ENCODE measurements around the gene PACSIN1. TPM values are rescaled to one million over a fixed set of nuclear protein-coding genes. Genes with fewer than 3 reads are reported as not detected.
A peak's percentile ranks its signal among the peaks of the same experiment; 100 is the strongest.

Gene PACSIN1
- polyA plus RNA-seq, 12 donors = 0.43 to 3.0 (median 1.2) TPM; not detected in 2

DNA sequence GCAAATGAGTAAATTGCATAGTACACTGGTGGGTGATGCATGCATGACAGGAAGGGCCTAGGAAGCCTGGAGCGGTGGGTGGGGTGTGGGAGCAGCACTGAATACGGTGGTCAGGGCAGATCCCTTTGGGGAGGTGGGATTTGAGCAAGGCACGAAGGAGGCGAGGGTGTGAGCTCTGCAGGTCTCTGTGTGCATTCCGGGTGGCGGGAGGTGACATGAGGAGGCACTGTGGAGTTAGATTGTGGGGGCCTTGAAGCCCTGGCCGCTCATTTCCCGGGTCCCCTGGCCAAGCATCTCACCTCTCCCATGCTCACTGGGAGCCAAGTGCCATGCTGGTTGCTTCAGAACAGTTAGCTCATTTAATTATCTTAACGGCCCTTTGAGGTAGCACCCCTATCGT is 96.5 kb downstream of the PACSIN1 start:
- DNase-seq = no peak

DNA sequence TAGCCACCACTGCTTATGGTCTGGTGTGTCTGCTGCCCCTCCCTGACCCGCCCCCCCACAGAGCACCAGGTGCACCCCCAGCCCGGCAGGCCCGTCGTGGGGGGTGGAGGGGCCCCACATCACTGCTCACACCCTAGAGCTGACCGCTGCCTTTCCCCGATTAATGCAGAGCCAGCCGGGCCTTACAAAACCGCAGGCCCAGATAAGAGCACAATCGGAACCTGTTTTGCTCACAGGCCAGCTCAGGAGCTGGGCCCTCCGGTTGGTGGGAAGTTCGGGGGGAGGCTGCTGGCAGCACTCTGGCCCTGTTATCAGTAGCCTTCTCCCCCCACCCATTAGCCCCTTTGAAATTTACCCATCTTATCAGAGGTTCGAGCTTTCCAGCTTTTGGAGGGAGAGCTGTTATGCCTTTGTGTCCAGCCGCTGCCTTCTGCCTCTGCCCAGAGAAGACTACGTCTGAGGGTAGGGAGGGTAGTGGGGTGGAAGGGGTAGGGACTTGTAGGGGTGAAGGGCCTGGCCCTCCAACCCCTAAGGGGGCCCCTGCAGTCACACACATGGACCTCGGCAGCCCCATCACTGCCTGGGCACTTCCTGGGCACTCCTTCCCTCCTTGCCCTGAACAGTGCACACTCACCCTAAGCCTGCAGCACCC is 97.1 kb downstream of the PACSIN1 start:
- DNase-seq = no peak

DNA sequence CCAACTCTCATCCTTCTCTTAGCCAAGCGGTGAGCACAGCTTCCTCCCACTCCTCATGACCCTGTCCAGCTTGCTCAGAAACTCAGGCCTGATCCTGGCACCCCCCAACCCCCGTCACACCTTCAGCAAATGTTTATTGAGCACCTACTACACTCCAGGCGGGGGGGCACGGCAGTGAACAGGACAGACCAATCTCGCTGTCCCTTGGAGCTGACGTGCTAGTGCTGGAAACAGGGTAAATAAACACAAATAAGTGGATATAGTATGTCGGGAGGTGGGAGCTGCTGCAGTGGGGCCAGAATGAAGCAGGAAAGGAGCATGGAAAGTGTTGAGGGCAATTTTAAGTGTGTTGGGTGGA is 97.6 kb downstream of the PACSIN1 start:
- no peak for DNase-seq

GRCh38 chr6:34564181-34564580 is 98.3 kb downstream of the PACSIN1 start:
- no peak for DNase-seq

GRCh38 chr6:34565722-34566137 is 99.9 kb downstream of the PACSIN1 start:
- DNase-seq = no peak

DNA sequence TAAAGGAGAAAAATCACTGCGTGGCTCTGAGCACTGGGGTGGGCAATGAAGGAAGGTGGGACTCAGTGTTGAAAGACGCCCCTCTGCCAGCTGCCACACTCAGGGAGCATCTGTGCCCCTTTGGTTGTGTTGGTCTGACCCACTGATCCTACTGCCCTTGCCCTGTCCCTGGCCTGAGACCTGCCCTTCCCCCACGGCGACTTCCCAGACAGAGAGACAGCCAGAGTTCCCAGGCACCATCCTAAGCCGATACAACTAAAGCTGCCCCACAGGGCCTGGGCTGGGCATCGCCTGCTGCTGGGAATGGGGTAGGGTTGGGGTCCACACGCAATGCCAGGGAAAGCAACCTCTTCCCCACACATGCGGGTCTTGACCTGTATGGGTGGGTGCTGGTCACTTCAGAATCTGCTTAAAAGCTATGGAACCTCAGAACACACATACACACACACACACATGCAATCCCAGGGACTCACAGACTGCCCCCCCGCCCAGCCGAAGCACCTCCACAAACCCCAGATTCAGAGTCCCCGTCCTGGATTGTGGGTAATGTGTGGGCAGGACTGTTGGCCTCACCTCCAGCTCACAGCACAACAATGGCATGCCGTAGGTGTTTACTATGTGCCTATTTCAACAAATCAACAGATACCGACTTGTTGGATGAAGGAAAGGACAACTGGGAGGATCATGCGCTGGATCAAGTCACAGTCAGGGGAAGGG is 101.1 kb downstream of the PACSIN1 start:
- DNase-seq = no peak

DNA sequence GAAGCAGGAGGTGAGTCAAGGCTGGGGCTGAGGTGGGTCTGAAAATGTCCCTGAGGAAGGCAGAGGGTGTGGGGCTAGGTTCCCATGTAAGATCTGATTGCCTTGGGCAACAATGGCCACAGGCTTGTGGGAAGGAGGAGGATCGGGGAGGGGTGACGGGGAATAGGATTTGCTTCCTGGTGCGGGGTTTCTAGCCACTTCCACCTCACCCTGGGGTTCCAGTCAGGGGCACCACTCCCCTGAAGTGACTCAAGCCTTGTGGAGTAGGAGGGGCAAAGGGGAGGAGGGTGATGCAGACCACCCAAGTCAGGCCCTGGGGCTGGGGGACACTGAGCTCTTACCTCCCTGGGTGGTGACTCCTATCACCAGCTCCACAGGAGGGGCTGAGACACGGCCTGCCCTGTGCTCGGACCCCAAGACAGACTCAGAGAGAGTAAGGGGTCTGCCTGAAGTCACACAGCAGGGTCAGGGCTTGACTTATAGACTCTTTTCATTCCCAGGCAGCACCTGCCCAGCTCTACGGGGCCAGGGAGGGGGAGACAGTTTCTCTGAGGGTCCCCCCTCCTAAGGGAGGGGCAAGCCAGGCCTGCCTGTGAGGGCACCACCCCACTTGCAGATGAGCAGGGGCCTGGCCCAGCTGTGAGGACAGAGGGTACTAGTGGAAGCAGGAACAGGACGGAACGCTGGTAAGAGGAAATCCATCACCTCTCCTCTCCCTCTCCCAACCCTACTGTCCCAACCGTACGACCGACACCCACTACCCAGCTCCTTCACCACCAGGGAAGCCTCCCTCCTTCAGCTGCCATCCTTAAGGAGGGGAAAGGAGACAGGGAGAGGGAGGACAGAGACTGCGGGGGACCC is 102.7 kb downstream of the PACSIN1 start:
- DNase-seq = no peak

DNA sequence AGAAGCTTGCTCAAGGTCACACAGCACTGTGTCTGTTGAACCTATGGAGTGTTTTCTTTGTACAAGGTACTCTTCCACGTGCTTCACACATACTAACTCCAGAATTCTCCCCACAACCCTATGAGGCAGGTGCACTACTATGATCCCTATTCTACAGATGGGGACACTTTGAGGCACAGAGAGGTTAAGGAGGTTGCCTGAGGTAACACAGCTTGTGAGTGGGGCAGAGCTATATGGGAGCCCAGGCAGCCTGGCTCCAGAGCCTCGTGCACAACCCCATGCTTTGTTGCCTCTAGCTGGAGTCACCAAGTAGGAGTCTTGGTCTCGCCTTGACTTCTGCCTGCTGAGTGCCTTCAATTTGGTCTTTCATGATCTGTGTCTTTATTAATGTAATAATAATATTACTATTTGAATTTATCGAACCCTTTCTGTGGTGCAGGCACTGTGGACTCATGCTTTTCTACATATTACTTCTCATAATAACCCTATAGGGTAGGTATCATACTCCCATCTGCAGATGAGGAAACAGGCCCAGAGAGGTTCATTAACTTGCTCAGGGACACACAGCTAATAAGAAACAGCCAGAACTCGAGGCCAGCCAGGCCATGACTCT is 103.6 kb downstream of the PACSIN1 start:
- no peak for DNase-seq

DNA sequence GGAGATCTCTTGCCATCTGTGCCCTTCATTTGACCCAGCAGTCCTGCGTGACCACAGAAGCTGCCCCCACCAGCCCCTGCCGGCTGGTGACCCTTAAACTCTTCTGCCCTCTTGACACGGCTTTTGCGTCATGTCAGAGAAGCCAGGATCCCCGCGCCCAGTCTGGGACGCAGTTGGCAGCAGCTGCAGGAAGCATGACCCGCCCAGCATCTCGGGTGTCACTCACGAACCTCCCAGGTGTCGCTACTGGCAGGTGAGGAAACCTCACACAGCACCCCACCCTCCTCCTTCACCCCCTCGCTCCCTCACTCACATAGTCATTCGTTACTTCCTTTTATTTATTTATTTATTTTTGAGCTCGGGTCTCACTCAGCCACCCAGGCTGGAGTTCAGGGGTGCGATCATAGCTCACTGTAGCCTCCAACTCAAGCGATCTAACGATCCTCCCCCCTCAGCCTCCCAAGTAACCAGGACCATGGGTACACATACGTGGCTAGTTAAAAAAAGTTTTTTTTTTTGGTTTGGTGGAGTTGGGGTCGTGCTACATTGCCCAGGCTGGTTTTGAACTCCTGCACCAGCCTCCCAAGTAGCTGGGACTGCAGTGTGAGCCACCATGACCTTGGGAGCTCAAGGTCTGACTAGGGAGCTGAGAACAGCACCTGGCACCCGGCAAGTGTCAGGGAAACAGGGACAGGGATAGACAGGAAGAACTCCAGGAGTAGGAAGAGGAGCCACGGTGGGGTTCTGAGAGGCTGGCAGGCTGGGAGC is 104.4 kb downstream of the PACSIN1 start:
- no peak for DNase-seq

- peak; percentile 19 for DNase-seq
These were observed 105.5 kb downstream of the PACSIN1 start for GRCh38 chr6:34571388-34571787.

DNA sequence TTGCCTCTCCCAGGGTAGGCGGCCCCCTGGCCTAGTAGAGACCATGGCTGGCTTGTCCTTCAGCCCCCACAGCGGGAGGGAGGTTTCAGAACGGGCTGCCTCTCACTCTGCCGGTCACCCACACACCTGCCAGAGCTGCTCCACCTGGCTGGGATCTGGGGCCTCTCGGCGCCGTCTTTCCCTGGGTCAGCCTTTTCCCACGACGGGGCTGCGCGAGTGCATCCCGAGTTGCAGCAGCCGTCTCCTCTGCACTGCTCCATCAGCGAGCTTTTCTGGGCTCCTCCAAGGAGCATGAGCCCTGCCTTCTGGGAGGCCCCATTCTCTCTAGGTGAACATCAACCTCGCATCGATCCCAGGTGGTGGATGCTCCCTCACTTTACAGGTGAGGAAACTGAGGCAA is 106.1 kb downstream of the PACSIN1 start:
- DNase-seq = no peak

- DNase-seq = no peak
These were observed 106.7 kb downstream of the PACSIN1 start for GRCh38 chr6:34572585-34572984.

GRCh38 chr6:34573567-34574183 is 107.8 kb downstream of the PACSIN1 start:
- DNase-seq = no peak

- DNase-seq = no peak
These were observed 108.9 kb downstream of the PACSIN1 start for GRCh38 chr6:34574647-34575293.

GRCh38 chr6:34575326-34575725 is 109.5 kb downstream of the PACSIN1 start:
- no peak for DNase-seq

GRCh38 chr6:34576286-34576955 is 110.5 kb downstream of the PACSIN1 start:
- DNase-seq = no peak

DNA sequence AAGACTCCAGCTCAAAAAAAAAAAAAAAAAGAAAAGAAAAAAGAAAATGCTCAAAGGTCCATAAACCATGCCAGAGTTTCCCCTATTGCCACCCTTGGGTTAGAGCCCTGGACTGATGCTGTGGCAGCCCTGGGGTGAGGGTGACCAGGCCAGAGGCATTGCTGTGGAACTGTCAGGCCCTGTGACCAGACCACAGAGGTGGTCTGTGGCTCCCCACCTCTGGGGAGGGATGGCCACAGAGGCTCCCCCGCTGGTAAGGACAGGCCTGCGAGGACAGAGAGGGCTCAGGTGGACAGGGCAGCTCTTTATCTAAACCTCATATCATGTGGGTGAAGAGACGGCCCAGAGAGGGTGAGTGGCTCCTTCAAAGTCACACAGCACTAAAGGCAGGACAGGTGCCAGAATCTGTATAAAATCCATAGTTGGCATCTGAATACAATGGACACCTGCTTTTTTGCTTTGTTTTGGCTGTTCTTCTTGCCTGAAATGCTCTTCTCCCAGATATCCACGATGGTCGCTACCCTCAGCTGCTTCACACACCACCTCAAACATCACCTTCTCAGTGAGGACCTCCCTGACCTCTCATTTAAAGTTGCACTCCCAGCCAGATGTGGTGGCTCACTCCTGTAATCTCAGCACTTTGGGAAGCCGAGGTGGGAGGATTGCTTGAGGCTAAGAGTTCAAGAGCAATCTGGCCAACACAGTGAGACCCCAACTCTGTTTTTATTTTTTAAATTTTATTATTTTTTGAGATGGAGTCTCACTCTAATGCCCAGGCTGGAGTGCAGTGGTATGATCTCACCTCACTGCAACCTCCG is 112.8 kb downstream of the PACSIN1 start:
- DNase-seq = no peak

GRCh38 chr6:34580707-34581560 is 115.1 kb downstream of the PACSIN1 start:
- DNase-seq = no peak

Data from muscle of arm (tissue), 12 donors.